C4-2B (cell line): Measurements from ENCODE around the gene ATRAID.

ENCODE experiments used
- H3K27ac ChIP-seq: fragments of 450-650 bp; 2 replicates; pipeline ENCODE4 v1.5.1; 2017
- CTCF ChIP-seq: fragments of 450-650 bp; conservative IDR thresholded peaks from 2 replicates; pipeline ENCODE4 v1.5.1; 2017; ENCODE audit warnings: mild to moderate bottlenecking
- ZFX ChIP-seq: fragments of 450-650 bp; IDR thresholded peaks from 2 replicates; pipeline ENCODE4 v1.6.1; 2017

ATRAID gene

GRCh38 chr2:27240406-27240805 lies 28.6 kb downstream of the ATRAID start:
- TF ChIP-seq ZFX (no peak), CTCF (no peak)
- no peak overlapping the region for H3K27ac ChIP-seq

- H3K27ac ChIP-seq, result no peak overlapping the region
- no peak for TF ChIP-seq ZFX
- TF ChIP-seq CTCF, result no peak
Measured at GRCh38 chr2:27241761-27242613, 30.1 kb downstream of the ATRAID start.

- H3K27ac ChIP-seq, result no peak overlapping the region
- TF ChIP-seq ZFX, result no peak
Measured at GRCh38 chr2:27242614-27242951, 30.7 kb downstream of the ATRAID start.

GRCh38 chr2:27243391-27244130 lies 31.7 kb downstream of the ATRAID start:
- no peak for TF ChIP-seq ZFX
- TF ChIP-seq CTCF, result no peak
- no peak overlapping the region for H3K27ac ChIP-seq

- no peak overlapping the region for H3K27ac ChIP-seq
- TF ChIP-seq ZFX, result no peak
- TF ChIP-seq CTCF, result no peak
Measured at GRCh38 chr2:27245116-27245515, 33.3 kb downstream of the ATRAID start.

- TF ChIP-seq CTCF, result no peak
- no peak for TF ChIP-seq ZFX
- no peak overlapping the region for H3K27ac ChIP-seq
Measured at GRCh38 chr2:27245626-27246025, 33.8 kb downstream of the ATRAID start.

- no peak for TF ChIP-seq ZFX
- TF ChIP-seq CTCF, result no peak
- H3K27ac ChIP-seq, result no peak overlapping the region; the same call in 1 of the 2 replicates
Measured at GRCh38 chr2:27247893-27248292, 36.1 kb downstream of the ATRAID start.
